ENCODE results near the gene SEC31A. TPM values are rescaled to one million over a fixed set of nuclear protein-coding genes. Genes with fewer than 3 reads are reported as not detected.

SEC31A gene
- total RNA-seq, 2 experiments from 2014 or later = 80.3 to 124 TPM

- intact Hi-C loops (cut with DNase I, micrococcal nuclease) = no loop called here
- no peak overlapping the region for H3K27ac Mint-ChIP-seq
- no peak overlapping the region for H3K4me3 Mint-ChIP-seq
Measured at GRCh38 chr4:82810176-82810575, 80.8 kb downstream of the SEC31A start.

GRCh38 chr4:82809619-82810018, 81.3 kb downstream of the SEC31A start:
- intact Hi-C loops (cut with DNase I, micrococcal nuclease) = no loop called here
- no peak for DNase-seq
- POLR2A ChIA-PET = no interaction called here
- Mint-ChIP-seq H3K36me3 (ENCODE audit: low read depth) (no peaks in the 10 kb centered on the region), H3K27me3 (no peaks in the 10 kb centered on the region), H3K27ac (no peak overlapping the region), H3K4me3 (no peak overlapping the region), H3K9me3 (ENCODE audit: low read depth) (peaks cover 2% of the 10 kb centered on the region), H3K4me1 (no peaks in the 10 kb centered on the region)
- CTCF ChIA-PET = no interaction called here
- ATAC-seq = no peak

More at GRCh38 chr4:82810176-82810575, 80.8 kb downstream of the SEC31A start:
- Mint-ChIP-seq H3K27me3 (no peaks in the 10 kb centered on the region), H3K4me1 (no peaks in the 10 kb centered on the region), H3K36me3 (ENCODE audit: low read depth) (no peaks in the 10 kb centered on the region), H3K9me3 (ENCODE audit: low read depth) (peaks cover 2% of the 10 kb centered on the region)
- ATAC-seq (no peak), DNase-seq (no peak)
- POLR2A ChIA-PET = no interaction called here
- CTCF ChIA-PET = no interaction called here

GRCh38 chr4:82803746-82804145, 87.2 kb downstream of the SEC31A start:
- POLR2A ChIA-PET = no interaction called here
- CTCF ChIA-PET = interaction anchor here (1.7 kb wide), 1 partner anchor 15 kb away, joined by 5 read pairs; no protein-coding TSS in a partner anchor
- Mint-ChIP-seq H3K27me3 (peaks cover 26% of the 10 kb centered on the region), H3K4me3 (no peak overlapping the region), H3K36me3 (ENCODE audit: low read depth) (no peaks in the 10 kb centered on the region), H3K9me3 (ENCODE audit: low read depth) (peaks cover 1% of the 10 kb centered on the region), H3K4me1 (peaks cover 8% of the 10 kb centered on the region), H3K27ac (no peak overlapping the region)
- ATAC-seq (no peak), DNase-seq (no peak)
- intact Hi-C loops (cut with DNase I, micrococcal nuclease) = no loop called here

GRCh38 chr4:82802911-82803310, 88.0 kb downstream of the SEC31A start:
- intact Hi-C loops (cut with DNase I, micrococcal nuclease) = no loop called here
- no peak for ATAC-seq
- DNase-seq = no peak
- POLR2A ChIA-PET = interaction anchor here (0.6 kb wide), 2 partner anchors 9 to 96 kb away, joined by 3 to 11 read pairs; no protein-coding TSS in a partner anchor
- Mint-ChIP-seq H3K27me3 (peaks cover 26% of the 10 kb centered on the region), H3K9me3 (ENCODE audit: low read depth) (no peaks in the 10 kb centered on the region), H3K4me1 (peaks cover 10% of the 10 kb centered on the region), H3K27ac (no peak overlapping the region), H3K36me3 (ENCODE audit: low read depth) (no peaks in the 10 kb centered on the region), H3K4me3 (no peak overlapping the region)
- CTCF ChIA-PET = interaction anchor here (0.6 kb wide), 1 partner anchor 1263 kb away, joined by 3 read pairs; no protein-coding TSS in a partner anchor

GRCh38 chr4:82801910-82802521, 88.9 kb downstream of the SEC31A start:
- no peak overlapping the region for H3K27ac Mint-ChIP-seq
- ATAC-seq (no peak), DNase-seq (peak; percentile 7)
- H3K27me3 Mint-ChIP-seq = peaks cover 33% of the 10 kb centered on the region
- peaks cover 17% of the 10 kb centered on the region for H3K4me1 Mint-ChIP-seq
- intact Hi-C loops (cut with DNase I, micrococcal nuclease) = no loop called here
- POLR2A ChIA-PET = no interaction called here
- H3K9me3 Mint-ChIP-seq (ENCODE audit: low read depth) = no peaks in the 10 kb centered on the region
- CTCF ChIA-PET = no interaction called here
- no peaks in the 10 kb centered on the region for H3K36me3 Mint-ChIP-seq (ENCODE audit: low read depth)
- no peak overlapping the region for H3K4me3 Mint-ChIP-seq

GRCh38 chr4:82799006-82799881, 91.7 kb downstream of the SEC31A start:
- intact Hi-C loops (cut with DNase I, micrococcal nuclease) = no loop called here
- ChIA-PET CTCF (interaction anchor here (0.7 to 2.2 kb wide), 6 partner anchors 13 to 329 kb away, joined by 3 to 8 read pairs (median 3); partner anchors contain the start of gene LIN54), POLR2A (interaction anchor here (0.5 kb wide), 1 partner anchor 168 kb away, joined by 4 read pairs; no protein-coding TSS in a partner anchor)
- Mint-ChIP-seq H3K36me3 (ENCODE audit: low read depth) (no peaks in the 10 kb centered on the region), H3K9me3 (ENCODE audit: low read depth) (no peaks in the 10 kb centered on the region), H3K27ac (no peak overlapping the region), H3K27me3 (peaks cover 42% of the 10 kb centered on the region), H3K4me1 (peaks cover 17% of the 10 kb centered on the region), H3K4me3 (peak overlapping the region; percentile 68)
- DNase-seq (peak; percentile 19), ATAC-seq (peak; percentile 39)

GRCh38 chr4:82798168-82799005, 92.6 kb downstream of the SEC31A start, which contains the start of gene SCD5:
Gene SCD5, minus strand, starts transcription at chr4:82798796. Its CDS starts 259 bp downstream, at chr4:82798537.
- peak; percentile 72 for DNase-seq
- Mint-ChIP-seq H3K4me3 (peak within 1 kb of the TSS; percentile 73), H3K9me3 (ENCODE audit: low read depth) (no peaks in the 10 kb centered on the region), H3K36me3 (ENCODE audit: low read depth) (no peaks in the 10 kb centered on the region), H3K27me3 (peaks cover 42% of the 10 kb centered on the region), H3K27ac (no peak within 1 kb of the TSS), H3K4me1 (peaks cover 17% of the 10 kb centered on the region)
- intact Hi-C loops (cut with DNase I, micrococcal nuclease) = no loop called here
- ATAC-seq = peak; percentile 93
- CTCF ChIA-PET = interaction anchor here (0.9 to 2.2 kb wide), 3 partner anchors 12 to 330 kb away, joined by 3 to 8 read pairs (median 3); partner anchors contain the start of gene LIN54
- POLR2A ChIA-PET = interaction anchor here (0.6 kb wide), 1 partner anchor 62 kb away, joined by 5 read pairs; no protein-coding TSS in a partner anchor

- peaks cover 42% of the 10 kb centered on the region for H3K27me3 Mint-ChIP-seq
- H3K36me3 Mint-ChIP-seq (ENCODE audit: low read depth) = no peaks in the 10 kb centered on the region
- intact Hi-C loops (cut with DNase I, micrococcal nuclease) = no loop called here
- ATAC-seq = no peak
- H3K27ac Mint-ChIP-seq = no peak overlapping the region
- H3K4me1 Mint-ChIP-seq = peaks cover 17% of the 10 kb centered on the region
- peak overlapping the region; percentile 64 for H3K4me3 Mint-ChIP-seq
- ChIA-PET POLR2A (interaction anchor here (0.6 kb wide), 1 partner anchor 63 kb away, joined by 5 read pairs; no protein-coding TSS in a partner anchor), CTCF (interaction anchor here (0.7 to 2.2 kb wide), 4 partner anchors 10 to 501 kb away, joined by 3 to 8 read pairs (median 4); no protein-coding TSS in a partner anchor)
- DNase-seq = peak; percentile 38
- no peaks in the 10 kb centered on the region for H3K9me3 Mint-ChIP-seq (ENCODE audit: low read depth)
Measured at GRCh38 chr4:82797405-82798111, 93.4 kb downstream of the SEC31A start.

GRCh38 chr4:82797040-82797404, 93.9 kb downstream of the SEC31A start:
- DNase-seq (peak; percentile 16), ATAC-seq (no peak)
- H3K27me3 Mint-ChIP-seq = peaks cover 39% of the 10 kb centered on the region
- peaks cover 17% of the 10 kb centered on the region for H3K4me1 Mint-ChIP-seq
- H3K9me3 Mint-ChIP-seq (ENCODE audit: low read depth) = no peaks in the 10 kb centered on the region
- ChIA-PET POLR2A (no interaction called here), CTCF (interaction anchor here (0.7 to 1.0 kb wide), 4 partner anchors 11 to 502 kb away, joined by 3 to 4 read pairs (median 3); no protein-coding TSS in a partner anchor)
- no peaks in the 10 kb centered on the region for H3K36me3 Mint-ChIP-seq (ENCODE audit: low read depth)
- H3K4me3 Mint-ChIP-seq = peak overlapping the region; percentile 64
- H3K27ac Mint-ChIP-seq = no peak overlapping the region
- intact Hi-C loops (cut with DNase I, micrococcal nuclease) = no loop called here

- POLR2A ChIA-PET = interaction anchor here (0.6 kb wide), 1 partner anchor 10 kb away, joined by 11 read pairs; no protein-coding TSS in a partner anchor
- CTCF ChIA-PET = no interaction called here
Measured at GRCh38 chr4:82792912-82793649, 97.9 kb downstream of the SEC31A start.

More at GRCh38 chr4:82792912-82793649, 97.9 kb downstream of the SEC31A start:
- peaks cover 7% of the 10 kb centered on the region for H3K4me1 Mint-ChIP-seq
- H3K27ac Mint-ChIP-seq = no peak overlapping the region
- no peak for DNase-seq
- H3K4me3 Mint-ChIP-seq = no peak overlapping the region
- no peak for ATAC-seq
- H3K27me3 Mint-ChIP-seq = peaks cover 20% of the 10 kb centered on the region
- intact Hi-C loops (cut with DNase I, micrococcal nuclease) = no loop called here
- no peaks in the 10 kb centered on the region for H3K9me3 Mint-ChIP-seq (ENCODE audit: low read depth)
- H3K36me3 Mint-ChIP-seq (ENCODE audit: low read depth) = no peaks in the 10 kb centered on the region
